Astrocyte of the spinal cord (primary cell): ENCODE data around the gene RARG.

Experiments used
- DNase-seq: peaks from one replicate; pipeline ENCODE4 v3.0.0; 2011; ENCODE audit warnings: low read depth, low spot score
- H3K4me3 ChIP-seq: 2 replicates; pipeline ENCODE4 v1.5.1; 2011; ENCODE audit warnings: low read depth, mild to moderate bottlenecking, low read length, moderate library complexity
- in situ Hi-C: cut with HindIII; loops from 2 replicates; pipeline ENCODE4 v1.10.0; 2017; ENCODE audit warnings: low sequenced_read_pairs
- TF ChIP-seq, protein P1 (sequence below): IDR thresholded peaks from 2 replicates; pipeline ENCODE4 v1.5.1; 2012; ENCODE audit warnings: low read depth, mild to moderate bottlenecking, low read length, inconsistent platforms

The RARG gene

GRCh38 chr12:53212931-53213330, 19.1 kb downstream of the RARG start:
- no peak for DNase-seq
- no peak overlapping the region for H3K4me3 ChIP-seq
- TF ChIP-seq, protein P1, sequence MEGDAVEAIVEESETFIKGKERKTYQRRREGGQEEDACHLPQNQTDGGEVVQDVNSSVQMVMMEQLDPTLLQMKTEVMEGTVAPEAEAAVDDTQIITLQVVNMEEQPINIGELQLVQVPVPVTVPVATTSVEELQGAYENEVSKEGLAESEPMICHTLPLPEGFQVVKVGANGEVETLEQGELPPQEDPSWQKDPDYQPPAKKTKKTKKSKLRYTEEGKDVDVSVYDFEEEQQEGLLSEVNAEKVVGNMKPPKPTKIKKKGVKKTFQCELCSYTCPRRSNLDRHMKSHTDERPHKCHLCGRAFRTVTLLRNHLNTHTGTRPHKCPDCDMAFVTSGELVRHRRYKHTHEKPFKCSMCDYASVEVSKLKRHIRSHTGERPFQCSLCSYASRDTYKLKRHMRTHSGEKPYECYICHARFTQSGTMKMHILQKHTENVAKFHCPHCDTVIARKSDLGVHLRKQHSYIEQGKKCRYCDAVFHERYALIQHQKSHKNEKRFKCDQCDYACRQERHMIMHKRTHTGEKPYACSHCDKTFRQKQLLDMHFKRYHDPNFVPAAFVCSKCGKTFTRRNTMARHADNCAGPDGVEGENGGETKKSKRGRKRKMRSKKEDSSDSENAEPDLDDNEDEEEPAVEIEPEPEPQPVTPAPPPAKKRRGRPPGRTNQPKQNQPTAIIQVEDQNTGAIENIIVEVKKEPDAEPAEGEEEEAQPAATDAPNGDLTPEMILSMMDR = no peak
- in situ Hi-C loops = no loop called here

DNA sequence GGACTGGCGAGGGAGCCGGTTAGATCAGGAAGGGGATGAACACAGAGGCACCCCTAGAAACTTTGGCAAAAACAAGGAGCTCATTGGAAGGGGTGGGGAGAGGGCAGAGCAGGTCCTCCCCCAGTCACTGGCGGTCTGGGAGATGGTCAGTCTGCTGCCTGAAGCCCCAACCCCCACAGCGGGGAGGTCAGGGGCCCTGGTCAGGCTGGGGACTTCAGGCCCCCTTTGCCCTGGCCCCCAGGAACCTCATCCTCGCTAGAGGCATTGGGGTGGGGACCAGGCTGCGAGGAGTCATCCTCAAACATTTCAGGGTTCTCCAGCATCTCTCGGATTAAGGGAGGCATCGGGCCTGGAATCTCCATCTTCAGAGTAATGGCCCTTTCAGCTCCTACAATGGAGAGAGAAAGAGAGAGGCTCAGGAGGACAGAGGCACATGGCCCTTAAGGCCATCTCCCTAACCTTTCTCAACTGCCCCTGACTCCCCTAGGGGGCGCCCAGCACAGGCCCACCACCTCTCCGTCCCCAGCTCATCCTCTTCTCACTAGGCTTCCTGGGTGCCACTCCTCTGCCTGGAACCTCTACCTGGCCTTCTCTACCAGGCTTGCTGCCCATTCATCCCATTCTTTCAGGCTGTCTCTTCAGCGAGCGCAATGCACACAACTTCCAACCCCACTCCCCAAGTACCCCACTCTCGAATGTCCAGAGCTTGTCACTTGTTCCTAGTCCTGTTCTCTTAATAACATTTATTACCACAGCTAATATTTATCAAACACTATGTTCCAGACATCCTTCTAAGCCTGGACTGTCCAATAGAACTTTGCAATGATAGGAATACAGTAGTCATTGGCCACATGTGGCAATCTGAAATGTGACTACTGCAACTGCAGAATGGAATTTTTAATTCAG, 20.3 kb downstream of the RARG start:
- no peak for DNase-seq
- no peak overlapping the region for H3K4me3 ChIP-seq
- TF ChIP-seq, protein P1 = peak; percentile 54
- in situ Hi-C loops = no loop called here

GRCh38 chr12:53210843-53211242, 21.2 kb downstream of the RARG start:
- in situ Hi-C loops = no loop called here
- DNase-seq = no peak
- no peak overlapping the region for H3K4me3 ChIP-seq
- TF ChIP-seq, protein P1 = no peak

DNA sequence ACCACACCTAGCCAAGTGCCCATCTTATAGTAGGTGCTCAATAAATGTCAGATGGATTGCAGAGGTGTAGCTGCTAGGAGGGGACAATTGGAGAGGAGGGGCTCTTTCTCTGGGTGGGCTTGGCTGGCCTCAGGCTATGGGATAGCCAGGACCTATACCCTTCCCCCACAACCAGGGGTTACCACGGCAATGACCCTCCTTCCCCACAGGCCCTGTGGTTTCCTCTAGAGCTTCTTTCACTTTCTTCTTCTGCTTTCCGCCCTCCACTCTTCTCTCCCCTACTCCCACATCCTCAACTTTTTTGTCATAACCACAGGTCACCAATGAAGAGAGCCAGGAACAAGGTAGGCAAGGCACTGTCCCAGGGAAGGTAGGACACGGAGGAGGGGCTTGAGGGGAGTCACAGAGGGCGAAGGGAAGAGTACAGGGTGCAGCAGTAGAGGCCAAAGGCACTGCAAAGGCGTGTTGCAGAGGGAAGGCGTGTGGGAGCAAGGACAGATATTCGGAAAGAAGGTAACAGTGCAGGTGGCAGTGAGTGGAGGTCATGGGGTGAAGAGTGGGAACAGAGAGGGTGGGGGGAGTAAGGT, 23.0 kb downstream of the RARG start:
- in situ Hi-C loops = no loop called here
- TF ChIP-seq, protein P1 = no peak
- no peak overlapping the region for H3K4me3 ChIP-seq
- DNase-seq = no peak

- TF ChIP-seq, protein P1 = no peak
- DNase-seq = no peak
- no peak overlapping the region for H3K4me3 ChIP-seq
- in situ Hi-C loops = no loop called here
These were observed 23.6 kb downstream of the RARG start for GRCh38 chr12:53208435-53208834.

GRCh38 chr12:53207042-53207441, 25.0 kb downstream of the RARG start, which contains the start of gene ITGB7:
TSS of gene ITGB7 (minus strand) at chr12:53207251. CDS start at chr12:53200443, 6,808 bp downstream.
- DNase-seq = no peak
- TF ChIP-seq, protein P1 = no peak
- in situ Hi-C loops = no loop called here
- no peak within 1 kb of the TSS for H3K4me3 ChIP-seq
